Spleen (tissue), 11 donors: ENCODE results near the gene TBCD. TPM values are rescaled to one million over a fixed set of nuclear protein-coding genes. Genes with fewer than 3 reads are reported as not detected.

Source experiments
- DNase-seq: peaks from one replicate; pipeline ENCODE4 v3.0.0-alpha.2; 2020
- H3K27ac ChIP-seq, 8 donors: fragments of 200-600 bp; sonication (generic) in 7 of 8; 1 replicate in 4 of 8; 2 replicates in 4 of 8; pipeline versions ENCODE4 v1.5.0 to v1.8.0; 2016 to 2021; ENCODE audit warnings: inconsistent platforms in 4 of 8, mild to moderate bottlenecking in 4 of 8, moderate library complexity in 1 of 8
- H3K27me3 ChIP-seq, 7 donors: fragments of 200-600 bp; sonication (generic) in 6 of 7; replicated peaks in 1 of 7; 1 replicate in 4 of 7; 2 replicates in 3 of 7; pipeline versions ENCODE4 v1.5.0 to v1.8.0; 2016 to 2021; ENCODE audit warnings: inconsistent platforms in 3 of 7, mild to moderate bottlenecking in 1 of 7
- H3K36me3 ChIP-seq, 6 donors: fragments of 200-600 bp; sonication (generic) in 5 of 6; 1 replicate in 4 of 6; 2 replicates in 2 of 6; pipeline versions ENCODE4 v1.5.0 to v1.8.0; 2016 to 2021; ENCODE audit warnings: inconsistent platforms in 2 of 6
- H3K4me1 ChIP-seq, 6 donors: fragments of 200-600 bp; sonication (generic) in 5 of 6; 1 replicate in 3 of 6; 2 replicates in 3 of 6; pipeline versions ENCODE4 v1.5.0 to v1.8.0; 2016 to 2021; ENCODE audit warnings: inconsistent platforms in 3 of 6
- H3K4me3 ChIP-seq, 8 donors: fragments of 200-600 bp; sonication (generic) in 7 of 8; 1 replicate in 4 of 8; 2 replicates in 4 of 8; pipeline versions ENCODE4 v1.5.0 to v1.8.0; 2016 to 2021; ENCODE audit warnings: inconsistent platforms in 4 of 8, mild to moderate bottlenecking in 4 of 8, moderate library complexity in 2 of 8
- H3K9me3 ChIP-seq, 8 donors: fragments of 200-600 bp; sonication (generic) in 7 of 8; 1 replicate in 4 of 8; 2 replicates in 4 of 8; pipeline versions ENCODE4 v1.5.0 to v1.8.0; 2016 to 2021; ENCODE audit warnings: inconsistent platforms in 4 of 8
- POLR2A ChIP-seq, 3 donors: fragments of 450-650 bp; IDR thresholded peaks; one replicate each; pipeline ENCODE4 v1.5.1; 2017; ENCODE audit warnings: antibody characterized with exemption in 3 of 3, mild to moderate bottlenecking in 1 of 3
- POLR2AphosphoS5 ChIP-seq, 3 donors: sonication (generic); formaldehyde crosslinking; IDR thresholded peaks; one replicate each; pipeline ENCODE4 v1.5.1; 2017; ENCODE audit warnings: antibody characterized with exemption in 3 of 3
- WGBS, 5 donors: extraction: QIAGEN DNeasy Blood & Tissue Kit in 3 of 5; methylation state at CpG; one replicate each; pipeline versions ENCODE4 v1.1.5 to v1.1.7; 2013 to 2018; 5-methylcytosine and 5-hydroxymethylcytosine counted together
- intact Hi-C: fragments of 100-400 bp; cut with DNase I; formaldehyde crosslinking; loops from one replicate; pipeline ENCODE4 v1.15.0; 2023; ENCODE audit warnings: low total_unique reads
- polyA plus RNA-seq, 3 donors: library from polyadenylated mRNA; stranded (reverse); fragments of 200-250 nt; gene quantifications; one replicate each; pipeline ENCODE4 v1.2.1, GENCODE V29; 2013
- total RNA-seq, 7 donors: library from RNA; depleted of rRNA in 3 of 7; stranded (reverse); fragments of >200 nt in 3 of 7; fragmentation: NEBNext Ultra II Directional in 4 of 7; extraction: Animal tissue kit (Norgen Biotek cat#: 25700) in 4 of 7; gene quantifications; one replicate each; pipeline versions ENCODE4 v1.1.0 to v1.2.1, GENCODE V29; 2016 to 2021
- TF ChIP-seq, protein P1 (sequence below), 11 experiments: fragments of 200-600 bp in 7 of 11; fragments of 450-650 bp in 4 of 11; sonication (generic) in 4 of 11; IDR thresholded peaks in 8 of 11; conservative IDR thresholded peaks in 3 of 11; 1 replicate in 7 of 11; 2 replicates in 4 of 11; pipeline versions ENCODE4 v1.4.0 to v1.8.0; 2016 to 2021; ENCODE audit warnings: antibody characterized with exemption in 11 of 11, inconsistent platforms in 4 of 11, mild to moderate bottlenecking in 1 of 11
- donor health status: healthy with polysubstance abuse.
- donor health status: DM: no; HTN: no; CAD: no; lungs with moderate emphysema.
- donor health status: DM: no; HTN: no; CAD: no.
- donor health status: Bipolar disorder and iron deficiency.
- donor health status: healthy.
- donor health status: DM: no; HTN: no; CAD: no.
- donor health status: DM: yes; HTN: yes; CAD: no.

The TBCD gene
- total and polyA plus RNA-seq, 10 donors, result 55.6 to 207 (median 108) TPM

DNA sequence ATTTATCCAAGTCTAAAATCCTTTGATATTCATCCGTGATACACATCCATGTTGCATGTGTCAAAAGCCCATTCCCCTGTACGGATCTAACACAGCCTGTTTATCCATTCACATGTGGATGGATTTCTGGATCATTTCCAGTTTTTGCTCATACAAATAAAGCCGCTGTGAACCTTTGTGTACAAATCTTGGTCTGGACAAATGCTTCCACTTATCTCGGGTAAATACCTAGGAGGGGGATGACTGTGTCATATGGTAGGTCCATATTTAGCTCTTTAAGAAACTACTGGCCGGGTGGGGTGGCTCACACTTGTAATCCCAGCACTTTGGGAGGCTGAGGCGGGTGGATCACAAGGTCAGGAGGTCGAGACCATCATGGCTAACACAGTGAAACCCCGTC, 6.3 kb upstream of the TBCD start:
- no peak overlapping the region for H3K27ac ChIP-seq
- H3K9me3 ChIP-seq, result peaks cover 0 to 39% (median 30%) of the 10 kb centered on the region in 8 donors
- H3K4me1 ChIP-seq, result peaks cover 0 to 4% (median 0%) of the 10 kb centered on the region in 6 donors
- no peak overlapping the region for H3K4me3 ChIP-seq
- H3K27me3 ChIP-seq, result no peaks in the 10 kb centered on the region
- TF ChIP-seq, protein P1, sequence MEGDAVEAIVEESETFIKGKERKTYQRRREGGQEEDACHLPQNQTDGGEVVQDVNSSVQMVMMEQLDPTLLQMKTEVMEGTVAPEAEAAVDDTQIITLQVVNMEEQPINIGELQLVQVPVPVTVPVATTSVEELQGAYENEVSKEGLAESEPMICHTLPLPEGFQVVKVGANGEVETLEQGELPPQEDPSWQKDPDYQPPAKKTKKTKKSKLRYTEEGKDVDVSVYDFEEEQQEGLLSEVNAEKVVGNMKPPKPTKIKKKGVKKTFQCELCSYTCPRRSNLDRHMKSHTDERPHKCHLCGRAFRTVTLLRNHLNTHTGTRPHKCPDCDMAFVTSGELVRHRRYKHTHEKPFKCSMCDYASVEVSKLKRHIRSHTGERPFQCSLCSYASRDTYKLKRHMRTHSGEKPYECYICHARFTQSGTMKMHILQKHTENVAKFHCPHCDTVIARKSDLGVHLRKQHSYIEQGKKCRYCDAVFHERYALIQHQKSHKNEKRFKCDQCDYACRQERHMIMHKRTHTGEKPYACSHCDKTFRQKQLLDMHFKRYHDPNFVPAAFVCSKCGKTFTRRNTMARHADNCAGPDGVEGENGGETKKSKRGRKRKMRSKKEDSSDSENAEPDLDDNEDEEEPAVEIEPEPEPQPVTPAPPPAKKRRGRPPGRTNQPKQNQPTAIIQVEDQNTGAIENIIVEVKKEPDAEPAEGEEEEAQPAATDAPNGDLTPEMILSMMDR (IDR thresholded peaks at IDR 0.05 in 8 of 11, conservative IDR thresholded peaks at IDR 0.05 in 3 of 11), result no peak
- no peak for TF ChIP-seq POLR2AphosphoS5 (IDR thresholded peaks at IDR 0.05)
- 80 to 88% (median 83%) methylated on average over 8 of the region's 8 CpGs for WGBS, 5 donors
- DNase-seq, result no peak
- peaks cover 0 to 30% (median 13%) of the 10 kb centered on the region in 6 donors for H3K36me3 ChIP-seq
- intact Hi-C loops, result no loop called here

DNA sequence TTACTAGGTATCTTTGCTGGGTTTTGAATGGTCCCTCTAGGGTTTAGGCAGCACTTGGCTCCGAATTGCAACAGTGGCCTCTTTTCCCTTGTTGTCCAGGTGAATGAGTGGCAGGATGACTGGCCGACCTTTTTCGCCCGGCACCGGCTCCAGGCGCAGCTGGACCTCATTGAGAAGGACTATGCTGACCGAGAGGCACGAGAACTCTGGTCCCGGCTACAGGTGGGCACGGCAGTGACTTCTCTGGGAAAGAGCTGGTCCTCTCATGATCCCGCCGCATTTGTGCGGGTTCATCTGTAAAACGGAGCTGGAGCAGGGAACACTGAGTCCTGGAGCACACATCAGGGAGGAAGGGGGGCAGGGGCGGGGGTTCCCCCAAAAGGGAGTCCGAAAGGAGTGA, 3.1 kb upstream of the TBCD start:
- H3K36me3 ChIP-seq, result no peaks in the 10 kb centered on the region
- no peak for TF ChIP-seq POLR2A (IDR thresholded peaks at IDR 0.05)
- DNase-seq, result no peak
- H3K4me1 ChIP-seq, result peaks cover 10 to 18% (median 17%) of the 10 kb centered on the region in 6 donors
- H3K4me3 ChIP-seq, result no peak overlapping the region
- WGBS, 5 donors, result 92 to 98% (median 97%) methylated on average over 16 of the region's 16 CpGs
- H3K9me3 ChIP-seq, result peaks cover 0 to 26% (median 19%) of the 10 kb centered on the region in 8 donors
- H3K27ac ChIP-seq, result no peak overlapping the region
- H3K27me3 ChIP-seq, result no peaks in the 10 kb centered on the region
- intact Hi-C loops, result no loop called here

DNA sequence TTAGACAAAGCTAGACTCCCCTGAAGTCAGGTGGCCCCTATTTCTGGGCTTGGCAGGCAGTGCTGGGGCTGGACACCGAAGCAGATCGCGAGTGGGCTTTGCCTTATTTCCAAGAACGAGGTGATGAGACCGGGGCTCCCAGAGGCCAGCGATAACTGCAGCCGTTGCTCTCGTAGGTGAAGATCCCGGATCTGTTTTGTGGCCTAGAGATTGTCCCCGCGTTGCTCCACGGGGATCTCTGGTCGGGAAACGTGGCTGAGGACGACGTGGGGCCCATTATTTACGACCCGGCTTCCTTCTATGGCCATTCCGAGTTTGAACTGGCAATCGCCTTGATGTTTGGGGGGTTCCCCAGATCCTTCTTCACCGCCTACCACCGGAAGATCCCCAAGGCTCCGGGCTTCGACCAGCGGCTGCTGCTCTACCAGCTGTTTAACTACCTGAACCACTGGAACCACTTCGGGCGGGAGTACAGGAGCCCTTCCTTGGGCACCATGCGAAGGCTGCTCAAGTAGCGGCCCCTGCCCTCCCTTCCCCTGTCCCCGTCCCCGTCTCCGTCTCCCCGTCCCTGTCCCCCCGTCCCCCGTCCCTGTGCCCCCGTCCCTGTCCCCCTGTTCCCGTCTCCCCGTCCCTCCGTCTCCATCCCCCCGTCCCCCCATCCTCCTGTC, 1.5 kb upstream of the TBCD start:
- intact Hi-C loops, result loop anchor here (10.0 kb wide), 1 partner anchor 96 kb away; no protein-coding TSS in a partner anchor
- Histone ChIP-seq H3K4me1 (peaks cover 10 to 31% (median 20%) of the 10 kb centered on the region in 6 donors), H3K27me3 (no peaks in the 10 kb centered on the region), H3K9me3 (peaks cover 0 to 25% (median 19%) of the 10 kb centered on the region in 8 donors), H3K4me3 (no peak overlapping the region), H3K27ac (no peak overlapping the region), H3K36me3 (no peaks in the 10 kb centered on the region)
- TF ChIP-seq, protein P1 (IDR thresholded peaks at IDR 0.05 in 8 of 11, conservative IDR thresholded peaks at IDR 0.05 in 3 of 11), result no peak
- no peak for DNase-seq
- 56 to 85% (median 65%) methylated on average over 39 to 40 of the region's 40 CpGs for WGBS, 5 donors

DNA sequence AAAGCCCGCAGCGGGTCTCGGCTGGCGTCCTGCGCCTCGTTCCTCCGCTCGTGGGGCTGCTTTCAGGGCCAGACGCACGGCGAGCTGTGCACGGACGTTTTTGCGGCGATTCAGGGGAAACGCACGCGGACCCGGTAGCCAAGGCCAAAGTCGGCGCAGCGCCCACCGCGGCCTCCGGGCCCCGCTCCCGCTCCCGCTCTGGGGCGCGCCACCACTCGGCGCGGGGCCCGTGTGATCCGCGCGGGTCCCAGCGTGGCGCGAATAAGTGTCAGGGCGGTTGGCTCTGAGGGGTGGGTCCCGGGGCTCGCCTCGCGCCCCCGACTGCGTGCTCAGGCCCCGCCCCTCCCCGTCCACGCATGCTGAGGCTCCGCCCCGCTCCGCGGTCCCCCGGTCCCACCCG, 694 bp upstream of the TBCD start:
- Histone ChIP-seq H3K36me3 (peaks cover 0 to 5% (median 0%) of the 10 kb centered on the region in 6 donors), H3K27ac (peak overlapping the region in 5 of 8 donors; percentile 38 to 88 (median 87)), H3K4me3 (peak overlapping the region; percentile 38 to 100 (median 99)), H3K27me3 (no peaks in the 10 kb centered on the region), H3K9me3 (peaks cover 0 to 18% (median 11%) of the 10 kb centered on the region in 8 donors), H3K4me1 (peaks cover 10 to 31% (median 20%) of the 10 kb centered on the region in 6 donors)
- intact Hi-C loops, result loop anchor here (10.0 kb wide), 1 partner anchor 96 kb away; no protein-coding TSS in a partner anchor
- no peak for DNase-seq
- WGBS, 5 donors, result 0 to 2% (median 1%) methylated on average over 14 to 55 of the region's 56 CpGs; no CpG with 5 or more reads in 1 of the 5 donors
- TF ChIP-seq POLR2A (IDR thresholded peaks at IDR 0.05) (no peak), POLR2AphosphoS5 (IDR thresholded peaks at IDR 0.05) (peak in 1 of 3 donors; percentile 13)
